AG04450 (cell line): ENCODE measurements around the gene LEMD2. TPM values are rescaled to one million over a fixed set of nuclear protein-coding genes. Genes with fewer than 3 reads are reported as not detected.

Source experiments
- CTCF ChIA-PET: fragments of 300-600, 350-600 bp; formaldehyde crosslinking; extraction: SDS; loops from one replicate; lab custom pipeline; 2022; ENCODE audit warnings: antibody characterized with exemption, inconsistent platforms; lab: Charles Lee
- POLR2A ChIA-PET: fragments of 350-600 bp; formaldehyde crosslinking; extraction: SDS; loops from one replicate; lab custom pipeline; 2021; ENCODE audit warnings: antibody characterized with exemption, inconsistent platforms; lab: Yijun Ruan, JAX
- DNase-seq: peaks from one replicate; pipeline ENCODE4 v3.0.0-alpha.2; 2011; ENCODE audit warnings: low read depth, low spot score
- H3K27ac ChIP-seq: one replicate; pipeline ENCODE4 v1.5.1; 2012; ENCODE audit warnings: low read depth, low read length, control low read depth
- H3K27me3 ChIP-seq: one replicate; pipeline ENCODE4 v1.6.0; 2012; ENCODE audit warnings: low read length; ENCODE audit not compliant: control insufficient read depth, insufficient read depth
- H3K4me3 ChIP-seq: 2 replicates; pipeline ENCODE4 v1.5.1; 2011; ENCODE audit warnings: mild to moderate bottlenecking, low read depth, low read length, control low read depth
- H3K9me3 ChIP-seq: 2 replicates; pipeline ENCODE4 v1.5.1; 2012; ENCODE audit warnings: low read length; ENCODE audit not compliant: control insufficient read depth, insufficient read depth
- CTCF ChIP-seq: IDR thresholded peaks from 2 replicates; pipeline ENCODE4 v1.5.1; 2011; ENCODE audit warnings: low read depth, low read length, control low read depth, inconsistent platforms
- polyA plus RNA-seq: library from polyadenylated mRNA; depleted of rRNA; stranded (reverse); fragments of >200 nt; gene quantifications from 2 replicates; pipeline ENCODE4 v1.2.3, GENCODE V29; 2011

The LEMD2 gene
- polyA plus RNA-seq, 1 experiment = 47.4 TPM

GRCh38 chr6:33771146-33772081 is 17.5 kb downstream of the LEMD2 start:
- peak overlapping the region; percentile 27 for H3K4me3 ChIP-seq
- POLR2A ChIA-PET = interaction anchor here (0.6 to 2.8 kb wide), 13 partner anchors 11 to 374 kb away, joined by 3 to 15 read pairs (median 7); partner anchors contain the start of genes BAK1, GRM4, LEMD2 and UQCC2
- no peaks in the 10 kb centered on the region for H3K27me3 ChIP-seq
- H3K27ac ChIP-seq = peak overlapping the region; percentile 98
- DNase-seq = peak; percentile 93
- peaks cover 10% of the 10 kb centered on the region for H3K9me3 ChIP-seq
- TF ChIP-seq CTCF = peak; percentile 82
- CTCF ChIA-PET = interaction anchor here (0.6 to 3.6 kb wide), 25 partner anchors 9 to 1437 kb away, joined by 3 to 57 read pairs (median 5); partner anchors contain the start of genes IP6K3, LEMD2 and UQCC2

- POLR2A ChIA-PET = interaction anchor here (0.6 to 2.8 kb wide), 13 partner anchors 11 to 374 kb away, joined by 3 to 15 read pairs (median 7); partner anchors contain the start of genes BAK1, GRM4, LEMD2 and UQCC2
- peak overlapping the region; percentile 7; the same call in 1 of the 2 replicates for H3K4me3 ChIP-seq
- peaks cover 11% of the 10 kb centered on the region for H3K9me3 ChIP-seq
- H3K27me3 ChIP-seq = peaks cover 2% of the 10 kb centered on the region
- TF ChIP-seq CTCF = no peak
- CTCF ChIA-PET = interaction anchor here (0.6 to 3.6 kb wide), 23 partner anchors 10 to 1438 kb away, joined by 3 to 57 read pairs (median 5); partner anchors contain the start of genes IP6K3, LEMD2 and UQCC2
- peak overlapping the region; percentile 98 for H3K27ac ChIP-seq
- no peak for DNase-seq
Observed at GRCh38 chr6:33770833-33771145, 18.1 kb downstream of the LEMD2 start.

GRCh38 chr6:33770124-33770832 is 18.7 kb downstream of the LEMD2 start:
- ChIA-PET POLR2A (interaction anchor here (0.6 to 1.6 kb wide), 7 partner anchors 19 to 375 kb away, joined by 3 to 14 read pairs (median 3); partner anchors contain the start of genes GRM4 and UQCC2), CTCF (interaction anchor here (0.7 to 4.3 kb wide), 15 partner anchors 10 to 388 kb away, joined by 3 to 28 read pairs (median 7); partner anchors contain the start of gene UQCC2)
- H3K9me3 ChIP-seq = peaks cover 11% of the 10 kb centered on the region
- TF ChIP-seq CTCF = no peak
- DNase-seq = no peak
- H3K27ac ChIP-seq = peak overlapping the region; percentile 98
- no peak overlapping the region for H3K4me3 ChIP-seq
- H3K27me3 ChIP-seq = peaks cover 2% of the 10 kb centered on the region

- POLR2A ChIA-PET = interaction anchor here (0.5 to 1.4 kb wide), 4 partner anchors 18 to 451 kb away, joined by 3 to 8 read pairs (median 3); partner anchors contain the start of gene UQCC2
- CTCF ChIA-PET = interaction anchor here (1.0 to 4.3 kb wide), 11 partner anchors 9 to 389 kb away, joined by 3 to 28 read pairs (median 7); partner anchors contain the start of gene UQCC2
- peaks cover 4% of the 10 kb centered on the region for H3K27me3 ChIP-seq
- H3K27ac ChIP-seq = peak overlapping the region; percentile 98
- TF ChIP-seq CTCF = no peak
- H3K4me3 ChIP-seq = no peak overlapping the region
- DNase-seq = no peak
- peaks cover 11% of the 10 kb centered on the region for H3K9me3 ChIP-seq
Observed at GRCh38 chr6:33769248-33769821, 19.6 kb downstream of the LEMD2 start.
